ENCODE results near the gene MPZL1. TPM values are rescaled to one million over a fixed set of nuclear protein-coding genes. Genes with fewer than 3 reads are reported as not detected.
"Not testable (repeated sequence)": the region's sequence is repeated elsewhere in the genome, so short reads cannot be mapped to it uniquely, and the experiment has no call there.

The MPZL1 gene
- total RNA-seq, 2 experiments from 2014 or later = 48.9 to 61.9 TPM

GRCh38 chr1:167829868-167830267 is 108.1 kb downstream of the MPZL1 start:
- Histone ChIP-seq H3K9me3 (ENCODE audit: low read length) (no peaks in the 10 kb centered on the region), H3K27ac (ENCODE audit: low read depth, low read length, poor library complexity, severe bottlenecking) (no peak overlapping the region), H3K4me2 (ENCODE audit: low read length) (no peak overlapping the region), H3K79me2 (ENCODE audit: insufficient read depth, low read depth, low read length) (no peaks in the 10 kb centered on the region), H3K36me3 (ENCODE audit: insufficient read depth, low read length) (no peaks in the 10 kb centered on the region), H4K20me1 (ENCODE audit: insufficient read depth, low read length) (no peaks in the 10 kb centered on the region), H3K9me2 (ENCODE audit: insufficient read depth, low read length) (no peaks in the 10 kb centered on the region), H3K4me1 (ENCODE audit: insufficient read depth, low read length, poor library complexity, severe bottlenecking) (no peaks in the 10 kb centered on the region), H3K4me3 (ENCODE audit: low read depth, low read length, poor library complexity, severe bottlenecking) (no peak overlapping the region), H2AFZ (ENCODE audit: low read length) (no peak overlapping the region)
- DNase-seq (ENCODE audit: low spot score) = no peak
- intact Hi-C loops (cut with micrococcal nuclease; ENCODE audit: unreplicated experiment) = no loop called here
- POLR2A ChIA-PET = interaction anchor here (1.1 kb wide), 1 partner anchor 12 kb away, joined by 3 read pairs; no protein-coding TSS in a partner anchor
- no TSS peak for BruUV-seq (replicated peaks)
- CTCF ChIA-PET (ENCODE audit: unreplicated experiment) = no interaction called here
- TF ChIP-seq EZH2phosphoT487 (IDR thresholded peaks at IDR 0.05; ENCODE audit: borderline replicate concordance, low read depth, low read length) = no peak
- TF ChIP-seq CTCF (conservative IDR thresholded peaks at IDR 0.05; ENCODE audit: low read length) = no peak

GRCh38 chr1:167830668-167831067 is 108.9 kb downstream of the MPZL1 start:
- H3K79me2 ChIP-seq (ENCODE audit: insufficient read depth, low read depth, low read length); H3K4me1 ChIP-seq (ENCODE audit: insufficient read depth, low read length, poor library complexity, severe bottlenecking); intact Hi-C loops (cut with micrococcal nuclease; ENCODE audit: unreplicated experiment); H3K27ac ChIP-seq (ENCODE audit: low read depth, low read length, poor library complexity, severe bottlenecking); POLR2A ChIA-PET; DNase-seq (ENCODE audit: low spot score); H4K20me1 ChIP-seq (ENCODE audit: insufficient read depth, low read length); H3K4me3 ChIP-seq (ENCODE audit: low read depth, low read length, poor library complexity, severe bottlenecking); BruUV-seq (replicated peaks); H2AFZ ChIP-seq (ENCODE audit: low read length); H3K4me2 ChIP-seq (ENCODE audit: low read length); H3K9me3 ChIP-seq (ENCODE audit: low read length); CTCF ChIA-PET (ENCODE audit: unreplicated experiment); H3K9me2 ChIP-seq (ENCODE audit: insufficient read depth, low read length); H3K36me3 ChIP-seq (ENCODE audit: insufficient read depth, low read length): not testable (repeated sequence)

DNA sequence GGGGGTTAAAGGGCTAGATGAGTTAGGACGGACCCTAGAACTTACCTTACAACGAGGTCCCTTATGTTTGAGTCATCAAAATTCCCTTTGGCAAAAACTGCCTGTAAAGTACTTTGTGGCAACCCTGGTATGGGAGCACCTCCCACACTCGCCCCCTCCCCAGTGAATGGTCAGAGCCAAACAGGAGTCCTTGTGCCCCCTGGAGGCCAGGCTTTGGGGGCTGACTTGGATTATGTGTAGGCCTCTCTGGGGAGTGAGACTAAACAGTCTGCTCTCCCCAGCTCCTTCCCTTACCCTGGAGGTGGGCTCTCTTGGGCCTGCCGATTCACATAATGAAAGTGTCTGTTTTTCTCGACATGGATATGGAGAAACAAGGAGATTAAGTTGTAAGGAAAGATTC is 110.9 kb downstream of the MPZL1 start:
- POLR2A ChIA-PET = no interaction called here
- Histone ChIP-seq H3K4me1 (ENCODE audit: insufficient read depth, low read length, poor library complexity, severe bottlenecking) (no peaks in the 10 kb centered on the region), H2AFZ (ENCODE audit: low read length) (no peak overlapping the region), H4K20me1 (ENCODE audit: insufficient read depth, low read length) (no peaks in the 10 kb centered on the region), H3K4me3 (ENCODE audit: low read depth, low read length, poor library complexity, severe bottlenecking) (no peak overlapping the region), H3K79me2 (ENCODE audit: insufficient read depth, low read depth, low read length) (no peaks in the 10 kb centered on the region), H3K36me3 (ENCODE audit: insufficient read depth, low read length) (no peaks in the 10 kb centered on the region), H3K9me2 (ENCODE audit: insufficient read depth, low read length) (no peaks in the 10 kb centered on the region), H3K4me2 (ENCODE audit: low read length) (no peak overlapping the region), H3K27ac (ENCODE audit: low read depth, low read length, poor library complexity, severe bottlenecking) (no peak overlapping the region), H3K9me3 (ENCODE audit: low read length) (no peaks in the 10 kb centered on the region)
- no peak for DNase-seq (ENCODE audit: low spot score)
- TF ChIP-seq EZH2phosphoT487 (IDR thresholded peaks at IDR 0.05; ENCODE audit: borderline replicate concordance, low read depth, low read length) (no peak), CTCF (conservative IDR thresholded peaks at IDR 0.05; ENCODE audit: low read length) (no peak)
- no TSS peak for BruUV-seq (replicated peaks)
- intact Hi-C loops (cut with micrococcal nuclease; ENCODE audit: unreplicated experiment) = no loop called here
- CTCF ChIA-PET (ENCODE audit: unreplicated experiment) = no interaction called here
